Anterior cingulate cortex (tissue), 58 donors: Measurements from ENCODE around the gene DNM1.
"Not testable (repeated sequence)": the region's sequence is repeated elsewhere in the genome, so short reads cannot be mapped to it uniquely, and the experiment has no call there.

ENCODE experiments used
- DNase-seq, 58 donors: peaks; one replicate each; lab custom pipeline; 2025; lab: John Stamatoyannopoulos, UW

DNM1 gene

DNA sequence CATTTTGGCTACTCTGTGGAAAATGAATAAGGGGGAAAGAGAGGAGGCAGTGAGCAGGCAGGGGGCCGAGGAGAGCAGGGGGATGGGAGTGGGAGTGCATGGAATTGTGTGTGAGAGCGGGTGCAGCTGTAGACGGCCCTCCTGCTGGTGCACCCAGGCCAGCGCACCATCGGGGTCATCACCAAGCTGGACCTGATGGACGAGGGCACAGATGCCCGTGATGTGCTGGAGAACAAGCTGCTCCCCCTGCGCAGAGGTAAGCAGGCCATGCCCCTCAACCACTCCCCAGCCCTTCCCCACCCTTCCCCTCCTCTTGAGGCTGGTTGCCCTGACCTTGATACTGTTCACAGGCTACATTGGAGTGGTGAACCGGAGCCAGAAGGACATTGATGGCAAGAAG, 16.7 kb downstream of the DNM1 start:
- DNase-seq: no peak

DNA sequence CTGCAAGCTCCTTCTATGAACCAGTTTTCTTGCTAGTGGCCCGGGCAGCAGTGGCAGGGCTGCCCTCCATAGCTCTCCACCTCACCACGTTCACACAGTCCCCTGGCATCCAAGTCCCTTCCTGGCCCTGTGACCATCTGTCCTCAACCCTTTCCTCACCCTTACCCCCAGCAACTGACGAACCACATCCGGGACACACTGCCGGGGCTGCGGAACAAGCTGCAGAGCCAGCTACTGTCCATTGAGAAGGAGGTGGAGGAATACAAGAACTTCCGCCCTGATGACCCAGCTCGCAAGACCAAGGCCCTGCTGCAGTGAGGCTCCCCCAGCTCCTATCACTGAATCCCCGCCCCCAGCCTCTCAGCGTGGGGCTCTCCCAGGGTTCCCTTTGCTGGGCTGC, 18.8 kb downstream of the DNM1 start:
- DNase-seq: no peak

DNA sequence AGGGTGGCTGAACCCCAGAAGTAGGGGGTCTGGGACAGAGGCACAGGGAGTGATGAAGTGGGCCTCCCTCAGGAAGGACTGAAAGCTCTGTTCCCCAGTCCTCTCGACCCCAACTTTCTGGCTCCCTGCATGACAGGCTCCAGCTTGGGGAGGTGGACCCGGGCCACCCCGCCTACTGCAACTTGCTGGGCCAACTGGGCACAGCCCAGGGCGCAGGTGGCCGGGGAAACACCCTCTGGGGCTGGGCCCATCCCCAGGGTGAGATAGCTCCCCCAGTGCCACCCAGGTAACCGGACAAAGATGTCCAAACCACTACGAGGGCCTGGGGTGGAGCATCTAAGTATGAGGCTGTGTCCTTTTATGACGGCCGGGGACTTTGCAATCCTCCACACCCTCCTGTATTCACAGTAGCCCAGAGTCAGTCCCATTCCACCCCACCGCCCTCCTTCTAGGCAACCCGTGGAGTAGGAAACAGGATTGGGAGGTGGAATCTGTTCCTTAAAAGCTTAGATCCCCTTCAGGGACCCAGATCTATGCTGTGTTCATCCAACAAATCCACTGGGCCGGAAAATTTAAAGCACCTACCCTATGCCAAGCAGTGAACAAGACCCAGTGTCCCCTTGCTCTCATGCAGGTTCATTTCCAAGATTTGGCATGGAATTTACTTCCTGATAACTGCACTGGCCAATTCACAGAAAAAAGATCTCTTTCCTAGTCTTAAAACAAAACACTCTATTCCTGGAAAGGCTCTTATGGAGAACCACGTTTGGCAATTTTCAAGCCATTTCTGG, 19.9 kb downstream of the DNM1 start:
- no peak for DNase-seq

DNA sequence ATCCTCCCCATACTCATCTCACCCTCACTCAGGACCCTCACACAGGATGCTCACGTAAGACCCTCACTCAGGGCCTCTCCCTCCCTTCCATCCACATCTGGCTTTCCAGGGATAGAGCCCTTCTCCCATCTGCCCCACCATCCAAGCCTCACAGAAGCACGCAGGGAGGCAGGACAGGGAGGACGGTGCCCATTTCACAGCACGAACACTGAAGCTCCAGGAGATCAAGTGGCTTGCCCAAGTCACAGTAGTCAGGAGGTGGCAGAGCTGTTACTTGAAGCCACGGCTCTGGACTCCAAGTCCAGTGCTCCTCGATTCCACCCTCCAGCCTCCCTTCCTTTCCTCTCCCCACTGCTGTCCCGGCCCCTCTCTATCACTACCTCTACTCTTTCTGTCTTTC, 21.7 kb downstream of the DNM1 start:
- DNase-seq: no peak

DNA sequence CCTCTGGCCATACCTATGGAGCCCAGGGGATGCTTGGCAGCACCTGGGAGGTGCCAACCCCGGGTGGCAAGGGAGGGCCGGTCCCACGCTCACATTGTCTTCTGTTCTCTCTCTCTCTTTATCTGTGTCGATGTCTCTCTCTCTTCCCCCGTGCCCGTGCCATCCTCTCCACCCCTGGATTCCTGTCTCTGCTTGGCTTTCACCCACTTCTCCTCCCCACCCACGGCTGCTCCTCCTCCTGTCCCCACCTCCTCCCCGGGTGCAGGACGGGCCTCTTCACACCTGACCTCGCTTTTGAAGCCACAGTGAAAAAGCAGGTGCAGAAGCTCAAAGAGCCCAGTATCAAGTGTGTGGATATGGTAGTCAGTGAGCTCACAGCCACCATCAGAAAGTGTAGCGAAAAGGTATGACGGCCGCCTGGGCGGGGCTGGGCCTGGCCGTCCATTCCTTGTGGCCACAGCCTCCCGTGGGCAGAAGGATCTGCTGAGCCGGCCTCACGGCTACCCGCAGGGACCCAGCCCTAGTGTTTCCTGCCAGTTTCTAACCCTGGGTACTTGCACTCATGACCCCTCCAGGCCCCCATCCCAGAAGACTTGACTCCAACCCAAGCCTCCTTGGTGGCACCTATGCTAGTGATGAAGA, 22.7 kb downstream of the DNM1 start:
- no peak for DNase-seq

DNA sequence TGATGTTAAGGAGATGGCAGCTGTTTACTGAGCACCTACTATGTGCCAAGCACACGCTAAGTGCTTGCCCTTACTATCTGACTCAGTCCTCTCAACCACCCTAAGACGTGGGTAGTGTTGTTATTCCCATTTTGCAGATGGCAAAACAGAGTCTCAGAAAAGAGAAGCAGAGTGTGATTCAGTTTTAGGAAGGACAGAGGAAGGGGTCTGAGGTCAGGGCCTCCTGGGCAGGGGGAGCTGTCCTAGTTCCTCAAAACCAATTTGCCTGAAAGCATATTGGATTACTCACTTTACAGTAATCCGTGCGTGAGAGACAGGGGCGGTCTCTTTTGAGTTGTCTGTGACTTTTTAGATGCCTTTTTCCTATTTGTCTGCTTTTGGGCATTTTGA, 23.2 kb downstream of the DNM1 start:
- DNase-seq: no peak

DNA sequence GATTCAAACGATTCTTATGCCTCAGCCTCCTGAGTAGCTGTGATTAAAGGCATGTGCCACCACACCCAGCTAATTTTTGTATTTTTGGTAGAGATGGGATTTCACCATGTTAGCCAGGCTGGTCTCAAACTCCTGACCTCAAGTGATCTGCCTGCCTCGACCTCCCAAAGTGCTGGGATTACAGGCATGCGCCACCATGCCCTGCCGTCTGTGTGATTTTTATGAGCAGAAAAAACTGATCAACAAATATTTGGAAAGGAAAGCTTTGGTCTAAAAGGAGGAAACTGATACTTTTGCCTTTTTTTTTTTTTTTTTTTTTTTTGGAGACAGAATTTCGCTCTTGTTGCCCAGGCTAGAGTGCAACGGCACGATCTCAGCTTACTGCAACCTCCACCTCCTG, 27.7 kb downstream of the DNM1 start:
- not testable (repeated sequence) for DNase-seq

DNA sequence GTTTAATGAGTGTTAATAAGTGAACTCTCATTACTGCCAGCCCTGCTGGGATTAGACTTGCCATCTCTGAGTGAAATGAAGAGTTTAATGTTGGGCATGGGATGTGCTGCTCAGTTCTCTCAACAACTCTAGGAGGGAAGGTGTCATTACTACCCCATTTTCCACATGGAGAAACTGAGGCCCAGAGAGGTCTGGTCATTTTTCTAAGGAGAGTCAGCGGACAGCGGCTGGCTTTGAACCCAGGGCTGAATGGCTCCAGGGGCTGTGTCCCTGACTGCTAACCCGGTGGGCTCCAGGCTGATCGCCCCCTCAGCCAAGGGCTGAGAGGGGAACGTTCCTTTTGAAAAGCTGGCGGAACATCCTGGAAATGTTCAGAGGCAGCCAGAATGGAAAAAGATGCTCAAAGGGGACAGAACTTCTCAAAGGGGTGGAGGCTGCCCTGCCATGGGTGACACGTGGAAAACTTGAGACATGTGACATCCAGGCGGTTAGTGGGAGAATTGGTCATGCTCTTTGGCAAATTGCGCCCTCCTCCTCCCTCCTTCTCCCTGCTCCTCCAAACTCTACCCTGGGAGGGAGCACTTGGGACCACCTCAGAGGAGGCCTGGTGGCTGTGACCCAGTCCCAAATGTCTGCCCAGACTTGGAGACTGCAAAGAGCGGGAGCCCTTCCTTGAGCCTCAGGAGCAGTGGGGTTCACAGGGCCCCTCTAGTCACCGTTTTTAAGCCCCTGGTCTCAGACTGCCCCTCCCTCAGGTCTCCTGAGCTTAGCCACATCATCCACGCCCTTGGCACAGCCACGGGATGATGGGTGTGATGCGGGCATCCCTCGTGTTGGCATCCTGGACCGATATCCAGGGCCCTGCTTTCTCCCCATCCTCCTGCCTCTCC, 28.7 kb downstream of the DNM1 start:
- no peak for DNase-seq

DNA sequence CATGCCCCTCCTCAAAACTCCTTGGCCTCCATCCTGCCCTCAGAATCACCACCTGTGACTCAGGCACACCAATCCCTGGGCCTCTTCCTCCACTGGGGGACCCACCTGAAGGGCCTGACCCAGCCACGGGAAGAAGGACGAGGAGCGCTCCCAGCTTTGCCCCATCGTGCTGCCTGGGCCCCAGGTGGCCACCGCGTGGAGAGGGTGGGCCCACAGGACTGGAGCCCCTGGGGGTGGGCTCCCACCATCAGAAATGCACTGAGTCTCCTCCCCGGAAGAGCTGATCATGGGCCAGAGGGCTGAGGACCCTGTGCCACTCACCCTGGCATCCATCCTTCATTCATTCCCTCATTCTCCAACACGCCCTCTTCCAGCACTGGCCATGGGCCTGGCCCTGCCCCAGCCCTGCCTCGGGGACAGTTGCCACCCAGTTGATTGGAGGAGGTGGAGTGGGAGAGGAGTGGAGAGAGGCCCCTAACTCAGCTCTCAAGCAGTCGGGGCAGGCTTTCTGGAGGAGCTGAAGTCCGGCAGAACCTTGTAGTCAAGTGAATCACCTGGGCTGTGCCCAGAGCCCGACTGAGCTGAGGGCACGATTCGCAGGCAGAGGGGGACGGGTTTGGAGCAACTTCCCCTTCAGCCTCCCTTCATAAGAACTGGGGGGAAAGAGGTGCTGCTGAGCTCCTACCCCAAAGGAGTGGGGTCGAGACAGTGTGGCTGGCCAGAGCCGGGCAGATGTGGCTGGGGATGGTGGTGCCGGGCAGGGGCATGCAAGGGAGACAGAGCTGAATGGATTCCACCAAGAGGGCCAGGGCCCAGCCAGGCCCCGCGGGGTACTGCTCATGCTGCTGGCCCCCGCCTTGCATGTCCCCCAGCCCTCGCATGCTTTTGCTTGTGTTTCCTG, 29.6 kb downstream of the DNM1 start:
- DNase-seq: no peak

DNA sequence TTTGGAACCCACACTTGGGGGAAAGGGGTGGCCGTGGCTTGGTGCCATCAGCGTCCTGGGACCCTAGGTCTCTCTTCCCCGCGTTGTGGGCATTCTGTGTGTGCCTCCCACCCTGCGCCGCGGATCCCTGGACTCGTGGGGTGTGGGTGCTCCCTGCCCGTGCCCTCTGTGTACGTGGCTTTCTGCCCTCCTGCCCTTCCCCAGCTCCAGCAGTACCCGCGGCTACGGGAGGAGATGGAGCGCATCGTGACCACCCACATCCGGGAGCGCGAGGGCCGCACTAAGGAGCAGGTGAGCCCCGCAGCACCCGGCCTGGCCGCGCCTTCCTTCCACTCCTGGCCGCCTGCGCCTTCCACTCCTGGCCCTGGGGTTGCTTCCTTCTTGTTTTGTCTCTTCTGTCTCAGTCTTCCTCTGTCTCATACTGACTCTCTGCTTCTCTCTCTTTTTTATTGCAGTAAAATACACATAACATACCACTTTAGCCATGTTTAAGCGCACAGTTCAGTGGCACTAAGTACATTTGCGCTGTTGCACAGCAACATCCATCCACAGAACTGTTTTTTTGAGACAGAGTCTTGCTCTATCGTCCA, 30.7 kb downstream of the DNM1 start:
- no peak for DNase-seq

DNA sequence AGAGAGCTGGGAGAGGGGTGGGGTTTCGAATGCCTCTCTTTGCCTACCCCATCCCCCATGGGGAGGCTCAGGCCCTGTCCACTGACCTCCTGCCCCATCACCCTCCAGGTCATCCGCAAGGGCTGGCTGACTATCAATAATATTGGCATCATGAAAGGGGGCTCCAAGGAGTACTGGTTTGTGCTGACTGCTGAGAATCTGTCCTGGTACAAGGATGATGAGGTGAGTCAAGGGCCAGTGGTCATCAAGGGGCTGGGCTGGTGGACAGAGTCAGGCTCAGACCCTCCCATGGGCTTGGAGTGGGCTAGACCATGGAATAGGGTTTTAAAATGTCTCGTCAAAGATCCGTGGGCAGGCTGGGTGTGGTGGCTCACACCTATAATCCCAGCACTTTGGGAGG, 38.9 kb downstream of the DNM1 start:
- DNase-seq: no peak

DNA sequence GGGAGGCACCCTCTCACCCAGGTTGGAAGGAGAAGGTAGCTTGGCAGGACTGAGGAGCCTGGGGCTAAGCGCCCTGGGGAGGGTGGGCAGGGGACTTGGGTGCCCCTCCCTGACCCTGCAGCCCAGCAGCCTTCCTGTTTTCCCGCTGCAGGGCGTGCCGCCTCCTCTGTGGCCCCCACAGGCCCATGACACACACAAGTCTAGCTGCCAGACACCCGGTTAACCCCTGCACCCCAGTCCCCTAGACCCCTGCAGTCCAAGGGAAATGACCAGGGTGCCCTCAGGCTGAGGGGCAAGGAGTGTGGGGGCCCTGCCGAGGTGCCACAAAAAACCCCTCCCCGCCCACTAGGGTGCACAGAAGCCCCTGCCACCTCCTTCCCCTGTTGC, 39.6 kb downstream of the DNM1 start:
- DNase-seq: no peak

DNA sequence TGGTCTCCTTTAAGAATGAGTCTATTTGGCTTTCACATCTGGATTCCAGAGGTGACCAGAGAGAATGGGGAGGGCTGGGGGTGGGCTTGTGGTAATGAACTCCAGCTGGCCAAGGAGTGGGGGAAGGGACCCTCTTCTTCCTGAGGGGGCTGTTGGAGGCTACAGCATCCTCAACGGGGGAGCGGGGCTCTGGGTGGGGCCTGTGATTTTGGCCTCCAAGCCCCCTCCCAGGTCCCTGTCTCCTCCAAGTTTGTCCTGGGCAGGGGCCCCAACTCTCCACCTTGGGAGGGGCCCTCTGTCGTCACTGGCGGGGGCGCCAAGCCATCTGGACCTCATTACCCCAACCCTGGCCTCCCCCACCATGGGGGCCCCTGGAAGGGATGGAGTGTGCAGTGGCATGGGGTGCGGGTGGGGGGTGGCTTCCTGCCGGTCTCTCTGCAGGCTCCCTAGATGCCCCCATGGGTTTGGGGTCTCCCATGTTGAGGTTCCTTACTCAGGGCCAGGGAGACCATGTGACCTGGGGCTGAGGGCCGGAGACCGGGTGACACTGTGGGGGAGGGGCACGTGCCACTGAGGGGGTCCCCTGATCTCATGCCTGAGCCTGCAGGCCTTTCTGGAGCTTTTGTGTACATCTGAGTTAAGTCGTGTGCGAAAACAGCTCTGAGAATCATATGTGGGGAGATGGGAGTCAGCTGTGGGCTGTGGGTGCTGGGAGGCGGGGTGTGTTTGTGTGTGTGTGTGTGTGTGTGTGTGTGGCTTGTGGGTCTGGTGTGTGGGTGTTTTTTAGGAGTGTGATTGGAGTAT, 40.2 kb downstream of the DNM1 start:
- DNase-seq: no peak

DNA sequence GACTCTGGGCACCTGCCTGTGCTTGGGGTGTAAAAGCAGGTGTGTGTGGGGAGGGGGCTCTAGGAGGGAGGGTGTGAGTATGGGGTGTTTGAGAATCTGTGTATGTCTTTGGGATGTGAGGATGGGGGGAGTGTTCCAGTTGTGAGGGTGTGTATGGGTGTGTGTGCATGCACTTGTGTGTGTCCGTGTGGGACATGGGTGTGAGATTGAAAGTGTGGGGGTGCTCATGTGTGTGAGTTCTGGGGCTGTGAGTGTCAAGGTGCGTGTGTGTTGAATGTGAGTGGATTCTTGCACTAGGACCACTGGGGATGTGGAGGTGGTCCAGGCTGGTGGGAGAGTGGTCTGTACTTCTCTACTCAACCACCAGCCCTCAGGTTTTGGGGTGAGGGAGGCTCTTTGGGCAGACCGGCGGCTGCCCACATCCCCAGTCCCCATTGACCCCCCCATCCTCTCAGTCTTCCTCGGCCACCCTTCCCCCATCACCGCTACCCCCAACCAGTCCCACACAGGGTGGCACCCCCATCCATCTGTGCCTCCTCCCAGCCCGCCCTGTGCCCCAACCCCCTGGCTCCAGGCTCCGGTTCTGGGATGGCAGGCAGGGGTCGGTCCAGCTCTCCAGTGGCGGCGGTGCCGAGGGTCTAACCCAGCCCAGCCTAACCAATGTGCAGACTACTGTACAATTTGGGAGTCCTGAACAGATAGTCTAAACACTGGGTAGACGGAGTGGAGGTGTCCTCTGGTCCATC, 41.1 kb downstream of the DNM1 start:
- DNase-seq: no peak

DNA sequence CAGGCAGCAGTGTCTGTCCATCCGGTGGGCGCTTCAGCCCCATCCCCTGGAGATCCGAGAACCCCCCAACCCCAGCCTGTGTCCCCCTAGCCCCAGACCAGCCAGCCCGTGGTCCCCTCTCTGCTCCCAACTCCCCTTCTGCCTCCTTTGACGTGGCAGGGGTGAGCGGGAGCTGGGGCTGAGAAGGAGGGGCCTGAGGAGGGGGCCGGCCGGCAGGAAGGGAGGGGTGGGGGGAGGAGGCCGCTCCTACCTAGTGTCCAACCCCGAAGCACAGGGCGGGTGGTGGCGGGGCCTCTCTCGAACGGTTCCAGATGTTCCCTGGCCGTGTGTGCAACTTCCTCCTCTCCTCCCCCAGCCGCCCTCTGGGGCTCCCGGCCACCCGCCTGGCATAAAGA, 41.7 kb downstream of the DNM1 start:
- DNase-seq: peak in 4 of 58 donors; percentile 10 to 24 (median 16)

DNA sequence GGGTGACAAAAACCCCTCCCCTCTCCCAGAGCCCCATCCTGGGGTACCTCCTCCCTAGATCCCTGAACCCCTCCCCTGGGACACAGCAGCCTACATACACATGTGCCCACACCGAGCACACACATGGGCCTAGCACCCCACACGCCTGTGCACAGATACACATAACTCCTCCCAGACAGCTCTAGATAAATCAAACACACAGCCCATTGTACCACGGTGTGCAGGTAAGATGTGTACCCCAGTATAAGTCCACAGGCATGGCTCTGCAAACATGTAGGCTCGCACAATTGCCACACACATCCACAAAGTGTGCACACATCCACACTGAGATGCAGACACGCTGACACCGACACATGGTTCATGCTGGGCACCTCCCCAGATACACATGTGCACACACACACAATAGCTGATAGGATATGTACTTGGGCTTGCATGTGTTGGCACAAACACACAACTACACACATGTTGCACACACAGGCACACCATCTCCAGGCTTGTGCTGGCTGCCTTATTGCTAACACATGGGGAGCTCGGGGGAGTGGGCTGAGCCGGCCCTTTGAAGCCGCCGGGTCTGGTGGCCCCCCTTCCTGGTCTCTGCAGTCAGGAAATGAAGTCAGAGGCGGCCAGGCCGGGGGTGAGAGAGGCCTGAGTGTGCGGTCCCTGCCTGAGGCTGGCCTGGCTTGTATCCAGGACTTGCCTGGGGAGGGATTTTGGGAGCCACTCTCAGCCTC, 42.4 kb downstream of the DNM1 start:
- no peak for DNase-seq

DNA sequence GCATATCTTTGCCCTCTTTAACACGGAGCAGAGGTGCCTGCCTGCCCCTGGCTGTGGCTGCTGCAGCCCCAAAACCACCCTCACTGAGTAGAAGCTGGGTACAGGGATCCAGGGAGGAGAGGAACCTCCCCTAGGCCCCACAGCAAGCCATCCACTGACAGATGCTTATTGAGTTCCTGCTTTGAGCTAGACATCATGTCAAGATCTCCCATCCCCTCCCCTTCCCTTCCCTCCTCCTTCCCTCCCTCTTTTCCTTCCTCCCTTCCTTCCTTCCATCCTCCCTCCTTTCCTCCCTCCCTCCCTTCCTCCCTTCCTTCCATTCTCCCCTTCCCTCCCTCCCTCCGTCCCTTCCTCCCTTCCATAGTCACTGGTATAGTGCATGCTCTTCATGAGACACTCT, 43.3 kb downstream of the DNM1 start:
- no peak for DNase-seq
